GM12878 (cell line): ENCODE measurements around the gene THRB. TPM values are rescaled to one million over a fixed set of nuclear protein-coding genes. Genes with fewer than 3 reads are reported as not detected.

Source experiments
- ATAC-seq: fragments of 200-7000 bp; cut with Tn5 transposase; 3 replicates; pipeline ENCODE4 v1.9.1; 2020; ENCODE audit warnings: mild to moderate bottlenecking, moderate library complexity
- BruUV-seq: library from RNA; stranded (reverse); fragments of 400-500 nt; replicated peaks from 2 replicates; lab custom pipeline; 2021; lab: Mats Ljungman, UMichigan
- CTCF ChIA-PET: fragments of 300-600 bp; sonication (Branson Sonifier 250); formaldehyde crosslinking; extraction: SDS; loops from one replicate; lab custom pipeline; 2021; ENCODE audit warnings: inconsistent platforms; lab: Yijun Ruan, JAX
- POLR2A ChIA-PET: fragments of 350-600 bp; formaldehyde crosslinking; extraction: SDS; loops from one replicate; lab custom pipeline; 2021; ENCODE audit warnings: inconsistent platforms; lab: Charles Lee
- RAD21 ChIA-PET: fragments of 300-600 bp; sonication (Branson Sonifier 250); formaldehyde crosslinking; loops from one replicate; lab custom pipeline; 2023; ENCODE audit warnings: antibody characterized with exemption; ENCODE audit not compliant: unreplicated experiment; lab: Charles Lee
- SMC1A ChIA-PET: fragments of 300-600 bp; sonication (Branson Sonifier 250); formaldehyde crosslinking; loops from one replicate; lab custom pipeline; 2023; ENCODE audit not compliant: unreplicated experiment, uncharacterized antibody; lab: Charles Lee
- DNase-seq: peaks from one replicate; pipeline ENCODE4 v3.0.0-alpha.2; 2011; ENCODE audit warnings: low read depth, low spot score
- FAIRE-seq: peaks from 3 replicates; lab custom pipeline; 2011; peaks lifted over from hg19 to GRCh38; lab: Jason Lieb, UNC
- H2AFZ ChIP-seq: 2 replicates; pipeline ENCODE4 v1.6.0; 2011; ENCODE audit warnings: low read depth, low read length, control low read depth; ENCODE audit not compliant: control insufficient read depth
- H3K27ac ChIP-seq: 2 replicates; pipeline ENCODE4 v1.5.1; 2011; ENCODE audit warnings: control low read depth; ENCODE audit not compliant: control insufficient read depth, insufficient read depth
- H3K27me3 ChIP-seq, 2 experiments: replicated peaks in 1 of 2; 2 replicates each; pipeline versions ENCODE4 v1.6.0 to v1.6.1; 2011; ENCODE audit warnings: low read length in 1 of 2; ENCODE audit not compliant: control insufficient read depth in 2 of 2, insufficient read depth in 2 of 2
- H3K36me3 ChIP-seq, 2 experiments: 2 replicates each; pipeline ENCODE4 v1.5.1; 2011; ENCODE audit warnings: low read length in 1 of 2; ENCODE audit not compliant: control insufficient read depth in 2 of 2, insufficient read depth in 2 of 2
- H3K4me1 ChIP-seq: 2 replicates; pipeline ENCODE4 v1.6.1; 2011; ENCODE audit warnings: mild to moderate bottlenecking, low read length, moderate library complexity, mixed read lengths; ENCODE audit not compliant: control insufficient read depth, insufficient read depth
- H3K4me2 ChIP-seq: 2 replicates; pipeline ENCODE4 v1.6.0; 2011; ENCODE audit warnings: control low read depth; ENCODE audit not compliant: control insufficient read depth, insufficient read depth
- H3K4me3 ChIP-seq: fragments of 200-600 bp; sonication (generic); 2 replicates; pipeline ENCODE4 v1.5.1; 2016
- H3K79me2 ChIP-seq: 2 replicates; pipeline ENCODE4 v1.6.0; 2011; ENCODE audit warnings: low read length; ENCODE audit not compliant: control insufficient read depth, insufficient read depth
- H3K9ac ChIP-seq: 2 replicates; pipeline ENCODE4 v1.8.0; 2011; ENCODE audit warnings: low read length, control low read depth, mixed read lengths; ENCODE audit not compliant: control insufficient read depth, insufficient read depth
- H3K9me3 ChIP-seq: replicated peaks from 3 replicates; pipeline ENCODE4 v1.5.1; 2011; ENCODE audit warnings: mild to moderate bottlenecking, low read length; ENCODE audit not compliant: control insufficient read depth, insufficient read depth
- H4K20me1 ChIP-seq: 2 replicates; pipeline ENCODE4 v1.6.0; 2011; ENCODE audit not compliant: control insufficient read depth, insufficient read depth
- CHD1 ChIP-seq: IDR thresholded peaks from 2 replicates; pipeline ENCODE4 v1.6.1; 2012; ENCODE audit warnings: low read depth, low read length, improper control_type of control experiment
- HSF1 ChIP-seq: fragments of 150-350 bp; IDR thresholded peaks from 2 replicates; pipeline ENCODE4 v1.6.1; 2014; ENCODE audit warnings: mild to moderate bottlenecking, low read depth, low read length
- MYB ChIP-seq: fragments of 150-350 bp; IDR thresholded peaks from 2 replicates; pipeline ENCODE4 v1.6.1; 2014; ENCODE audit warnings: mild to moderate bottlenecking, low read depth, low read length, borderline replicate concordance
- NFIC ChIP-seq: IDR thresholded peaks from 2 replicates; pipeline ENCODE4 v1.6.1; 2012; ENCODE audit warnings: low read depth, mild to moderate bottlenecking, inconsistent platforms, low read length, moderate library complexity
- NR2C1 ChIP-seq: fragments of 450-650 bp; IDR thresholded peaks from 2 replicates; pipeline ENCODE4 v1.6.1; 2017; ENCODE audit warnings: antibody characterized with exemption, mild to moderate bottlenecking, moderate library complexity
- NR2C2 ChIP-seq: IDR thresholded peaks from 2 replicates; pipeline ENCODE4 v1.6.1; 2011; ENCODE audit warnings: borderline replicate concordance, low read depth; ENCODE audit not compliant: control insufficient read depth, insufficient read length
- RAD21 ChIP-seq: IDR thresholded peaks from 2 replicates; pipeline ENCODE4 v1.6.1; 2011; ENCODE audit warnings: mild to moderate bottlenecking, low read depth, low read length, moderate library complexity; ENCODE audit not compliant: insufficient read depth
- RBBP5 ChIP-seq: fragments of 200-600 bp; sonication (generic); conservative IDR thresholded peaks from 2 replicates; pipeline ENCODE4 v1.6.1; 2016
- SMAD5 ChIP-seq: IDR thresholded peaks from 2 replicates; pipeline ENCODE4 v1.6.1; 2016; ENCODE audit warnings: antibody characterized with exemption, low read depth
- SMC3 ChIP-seq: IDR thresholded peaks from 2 replicates; pipeline ENCODE4 v1.6.1; 2011; ENCODE audit warnings: low read length, improper control_type of control experiment, borderline replicate concordance
- SREBF1 ChIP-seq: IDR thresholded peaks from 2 replicates; pipeline ENCODE4 v1.6.1; 2012; ENCODE audit warnings: mild to moderate bottlenecking, low read length
- TCF7 ChIP-seq: IDR thresholded peaks from 2 replicates; pipeline ENCODE4 v1.6.1; 2014; ENCODE audit warnings: antibody characterized with exemption, borderline replicate concordance
- WGBS: methylation state at CpG from one replicate; pipeline ENCODE4 v1.1.6; 2016; ENCODE audit warnings: low lambda C conversion rate; ENCODE audit not compliant: insufficient replicate concordance, insufficient coverage; ENCODE audit errors: missing lambda C conversion rate; 5-methylcytosine and 5-hydroxymethylcytosine counted together
- in situ Hi-C: fragments of 300-500 bp; cut with MboI; formaldehyde crosslinking; loops from 9 replicates; pipeline ENCODE4 v1.14.3; 2018; ENCODE audit warnings: mixed read lengths
- intact Hi-C: fragments of 100-400 bp; cut with micrococcal nuclease; formaldehyde crosslinking; loops from one replicate; pipeline ENCODE4 v1.14.2; 2022; ENCODE audit not compliant: unreplicated experiment
- polyA plus RNA-seq, 11 experiments: library from polyadenylated mRNA; depleted of rRNA in 4 of 11; unstranded in 6 of 11; stranded (reverse) in 5 of 11; fragments of >200 nt; fragmentation: Nextera tagmentation in 4 of 11; fragmentation: Illumina TruSeq in 1 of 11; extraction: Ambion mirVana in 4 of 11; extraction: Trizol in 1 of 11; gene quantifications; 1 replicate in 1 of 11; 2 replicates in 10 of 11; pipeline versions ENCODE4 v1.2.1 to v1.2.3, GENCODE V29; 2011 to 2016; ENCODE audit warnings: inconsistent platforms in 2 of 11, missing spikeins in 2 of 11, low read depth in 1 of 11
- total RNA-seq, 4 experiments: library from RNA; depleted of rRNA in 3 of 4; stranded (reverse); fragments of >200 nt in 3 of 4; fragmentation: Illumina TruSeq in 1 of 4; extraction: Trizol in 1 of 4; gene quantifications; 2 replicates each; pipeline versions ENCODE4 v1.2.1 to v1.2.3, GENCODE V29; 2013 to 2021
- TF ChIP-seq, protein P1 (sequence below): fragments of 450-650 bp; IDR thresholded peaks from 2 replicates; pipeline ENCODE4 v1.6.1; 2016; ENCODE audit warnings: mild to moderate bottlenecking, moderate library complexity, borderline replicate concordance
- TF ChIP-seq, protein P2 (sequence below): IDR thresholded peaks from 2 replicates; pipeline ENCODE4 v1.6.1; 2012; ENCODE audit warnings: low read depth, low read length, improper control_type of control experiment

Gene THRB
- total and polyA plus RNA-seq, 10 of the 15 experiments (the other 5 are each of a cell fraction or from before 2014, with no cell fraction given): 0.05 TPM; not detected in 9

DNA sequence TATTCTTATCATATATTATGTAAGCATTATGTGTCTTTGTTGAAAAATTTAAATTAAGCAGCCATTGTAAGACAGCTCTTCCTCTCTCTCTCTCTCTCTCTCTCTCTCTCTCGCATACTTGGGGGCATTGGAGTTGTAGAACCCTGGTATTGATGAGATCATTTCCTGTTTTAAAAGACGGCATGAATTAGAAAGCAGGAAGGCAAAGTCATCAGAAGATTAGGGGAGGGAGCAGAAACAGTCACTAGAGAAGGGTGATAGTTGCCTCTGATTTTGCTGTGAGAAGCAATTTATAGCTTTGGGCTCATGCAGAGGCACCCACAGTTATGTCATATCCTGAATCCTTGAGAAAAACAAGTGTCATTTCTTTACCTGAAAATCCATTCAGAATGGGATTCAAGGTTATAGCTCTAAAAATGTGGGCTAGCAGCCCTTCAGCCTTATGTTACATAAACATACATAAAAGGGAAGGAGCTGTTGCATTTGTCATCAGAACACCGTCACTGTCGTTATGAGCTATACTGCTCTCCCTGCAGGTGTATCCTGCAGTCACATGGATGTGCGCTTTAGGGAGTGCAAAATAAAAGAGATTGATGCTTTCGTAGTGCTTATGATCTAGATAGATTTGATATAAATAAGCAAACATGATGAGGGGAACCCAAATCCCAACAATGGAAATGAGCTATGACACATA is 335.7 kb downstream of the THRB start:
- in situ Hi-C loops: no loop called here
- CTCF ChIA-PET: interaction anchor here (1.2 to 1.5 kb wide), 3 partner anchors 27 to 80 kb away, joined by 4 to 5 read pairs (median 4); no protein-coding TSS in a partner anchor
- H3K79me2 ChIP-seq: no peaks in the 10 kb centered on the region
- H3K27me3 ChIP-seq: no peaks in the 10 kb centered on the region
- RAD21 ChIA-PET: no interaction called here
- H3K4me1 ChIP-seq: no peaks in the 10 kb centered on the region
- no peaks in the 10 kb centered on the region for H3K36me3 ChIP-seq
- FAIRE-seq (no peak), ATAC-seq (no peak), DNase-seq (no peak)
- intact Hi-C loops: loop anchor here (10.0 kb wide), 1 partner anchor 264 kb away; no protein-coding TSS in a partner anchor
- BruUV-seq: no TSS peak
- POLR2A ChIA-PET: interaction anchor here (0.7 kb wide), 1 partner anchor 10 kb away, joined by 3 read pairs; no protein-coding TSS in a partner anchor
- H4K20me1 ChIP-seq: no peaks in the 10 kb centered on the region
- SMC1A ChIA-PET: no interaction called here
- H3K4me2 ChIP-seq: no peak overlapping the region
- H3K4me3 ChIP-seq: no peak overlapping the region
- H2AFZ ChIP-seq: no peak overlapping the region
- H3K27ac ChIP-seq: no peak overlapping the region
- WGBS: 1% methylated on average over 6 of the region's 6 CpGs
- no peaks in the 10 kb centered on the region for H3K9me3 ChIP-seq
- H3K9ac ChIP-seq: no peak overlapping the region
- TF ChIP-seq, protein P1, sequence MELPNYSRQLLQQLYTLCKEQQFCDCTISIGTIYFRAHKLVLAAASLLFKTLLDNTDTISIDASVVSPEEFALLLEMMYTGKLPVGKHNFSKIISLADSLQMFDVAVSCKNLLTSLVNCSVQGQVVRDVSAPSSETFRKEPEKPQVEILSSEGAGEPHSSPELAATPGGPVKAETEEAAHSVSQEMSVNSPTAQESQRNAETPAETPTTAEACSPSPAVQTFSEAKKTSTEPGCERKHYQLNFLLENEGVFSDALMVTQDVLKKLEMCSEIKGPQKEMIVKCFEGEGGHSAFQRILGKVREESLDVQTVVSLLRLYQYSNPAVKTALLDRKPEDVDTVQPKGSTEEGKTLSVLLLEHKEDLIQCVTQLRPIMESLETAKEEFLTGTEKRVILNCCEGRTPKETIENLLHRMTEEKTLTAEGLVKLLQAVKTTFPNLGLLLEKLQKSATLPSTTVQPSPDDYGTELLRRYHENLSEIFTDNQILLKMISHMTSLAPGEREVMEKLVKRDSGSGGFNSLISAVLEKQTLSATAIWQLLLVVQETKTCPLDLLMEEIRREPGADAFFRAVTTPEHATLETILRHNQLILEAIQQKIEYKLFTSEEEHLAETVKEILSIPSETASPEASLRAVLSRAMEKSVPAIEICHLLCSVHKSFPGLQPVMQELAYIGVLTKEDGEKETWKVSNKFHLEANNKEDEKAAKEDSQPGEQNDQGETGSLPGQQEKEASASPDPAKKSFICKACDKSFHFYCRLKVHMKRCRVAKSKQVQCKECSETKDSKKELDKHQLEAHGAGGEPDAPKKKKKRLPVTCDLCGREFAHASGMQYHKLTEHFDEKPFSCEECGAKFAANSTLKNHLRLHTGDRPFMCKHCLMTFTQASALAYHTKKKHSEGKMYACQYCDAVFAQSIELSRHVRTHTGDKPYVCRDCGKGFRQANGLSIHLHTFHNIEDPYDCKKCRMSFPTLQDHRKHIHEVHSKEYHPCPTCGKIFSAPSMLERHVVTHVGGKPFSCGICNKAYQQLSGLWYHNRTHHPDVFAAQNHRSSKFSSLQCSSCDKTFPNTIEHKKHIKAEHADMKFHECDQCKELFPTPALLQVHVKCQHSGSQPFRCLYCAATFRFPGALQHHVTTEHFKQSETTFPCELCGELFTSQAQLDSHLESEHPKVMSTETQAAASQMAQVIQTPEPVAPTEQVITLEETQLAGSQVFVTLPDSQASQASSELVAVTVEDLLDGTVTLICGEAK: no peak
- TF ChIP-seq SREBF1 (no peak), MYB (no peak), NR2C1 (no peak), SMC3 (no peak), RBBP5 (no peak), NR2C2 (no peak), NFIC (no peak), HSF1 (no peak), TCF7 (no peak), CHD1 (no peak), RAD21 (no peak), SMAD5 (no peak)
- TF ChIP-seq, protein P2, sequence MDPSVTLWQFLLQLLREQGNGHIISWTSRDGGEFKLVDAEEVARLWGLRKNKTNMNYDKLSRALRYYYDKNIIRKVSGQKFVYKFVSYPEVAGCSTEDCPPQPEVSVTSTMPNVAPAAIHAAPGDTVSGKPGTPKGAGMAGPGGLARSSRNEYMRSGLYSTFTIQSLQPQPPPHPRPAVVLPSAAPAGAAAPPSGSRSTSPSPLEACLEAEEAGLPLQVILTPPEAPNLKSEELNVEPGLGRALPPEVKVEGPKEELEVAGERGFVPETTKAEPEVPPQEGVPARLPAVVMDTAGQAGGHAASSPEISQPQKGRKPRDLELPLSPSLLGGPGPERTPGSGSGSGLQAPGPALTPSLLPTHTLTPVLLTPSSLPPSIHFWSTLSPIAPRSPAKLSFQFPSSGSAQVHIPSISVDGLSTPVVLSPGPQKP: no peak
